Activated CD4-positive, CD25-positive, alpha-beta regulatory T cell treated with anti-CD3 and anti-CD28 coated beads, Interleukin-2, amount 50 U/mL, for 16 hours (primary cell): ENCODE results near the gene TCEA2.

Experiments
- DNase-seq: peaks from one replicate; pipeline ENCODE4 v3.0.0-alpha.2; 2020; ENCODE audit warnings: low read depth, low spot score

TCEA2 gene

GRCh38 chr20:64064145-64064698 lies 1.2 kb downstream of the TCEA2 start:
- DNase-seq = no peak

GRCh38 chr20:64065062-64065973 lies 2.3 kb downstream of the TCEA2 start:
- DNase-seq = no peak

GRCh38 chr20:64065974-64066343 lies 3.0 kb downstream of the TCEA2 start:
- DNase-seq = no peak

GRCh38 chr20:64067005-64067632 lies 4.1 kb downstream of the TCEA2 start:
- DNase-seq = no peak

- DNase-seq = no peak
These were observed 4.8 kb downstream of the TCEA2 start for GRCh38 chr20:64067733-64068307.

- no peak for DNase-seq
These were observed 5.6 kb downstream of the TCEA2 start for GRCh38 chr20:64068386-64069208.

- DNase-seq = no peak
These were observed 6.2 kb downstream of the TCEA2 start for GRCh38 chr20:64069209-64069613.

- no peak for DNase-seq
These were observed 6.7 kb downstream of the TCEA2 start for GRCh38 chr20:64069614-64070243.

GRCh38 chr20:64070244-64070993 lies 7.4 kb downstream of the TCEA2 start:
- DNase-seq = no peak

- no peak for DNase-seq
These were observed 8.6 kb downstream of the TCEA2 start for GRCh38 chr20:64071341-64072332.

- DNase-seq = no peak
These were observed 9.6 kb downstream of the TCEA2 start for GRCh38 chr20:64072498-64073063.

GRCh38 chr20:64073476-64074183 lies 10.6 kb downstream of the TCEA2 start:
- DNase-seq = no peak

GRCh38 chr20:64074184-64074789 lies 11.3 kb downstream of the TCEA2 start:
- DNase-seq = no peak

- DNase-seq = no peak
These were observed 12.0 kb downstream of the TCEA2 start for GRCh38 chr20:64074963-64075362.

GRCh38 chr20:64075556-64075955 lies 12.6 kb downstream of the TCEA2 start:
- no peak for DNase-seq

- no peak for DNase-seq
These were observed 13.3 kb downstream of the TCEA2 start for GRCh38 chr20:64076061-64076997.

- no peak for DNase-seq
These were observed 14.1 kb downstream of the TCEA2 start for GRCh38 chr20:64077094-64077493.
